GM18873 (cell line): ENCODE measurements around the gene SSX5.
"Not testable (repeated sequence)": the region's sequence is repeated elsewhere in the genome, so short reads cannot be mapped to it uniquely, and the experiment has no call there.

Experiments used
- ATAC-seq: cut with Tn5 transposase; IDR thresholded peaks from one replicate; pipeline ENCODE4 v1.9.1; 2021; ENCODE audit warnings: mild to moderate bottlenecking, moderate library complexity, moderate number of reproducible peaks; ENCODE audit not compliant: unreplicated experiment, low FRiP score

The SSX5 gene, protein sequence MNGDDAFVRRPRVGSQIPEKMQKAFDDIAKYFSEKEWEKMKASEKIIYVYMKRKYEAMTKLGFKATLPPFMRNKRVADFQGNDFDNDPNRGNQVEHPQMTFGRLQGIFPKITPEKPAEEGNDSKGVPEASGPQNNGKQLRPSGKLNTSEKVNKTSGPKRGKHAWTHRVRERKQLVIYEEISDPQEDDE

DNA sequence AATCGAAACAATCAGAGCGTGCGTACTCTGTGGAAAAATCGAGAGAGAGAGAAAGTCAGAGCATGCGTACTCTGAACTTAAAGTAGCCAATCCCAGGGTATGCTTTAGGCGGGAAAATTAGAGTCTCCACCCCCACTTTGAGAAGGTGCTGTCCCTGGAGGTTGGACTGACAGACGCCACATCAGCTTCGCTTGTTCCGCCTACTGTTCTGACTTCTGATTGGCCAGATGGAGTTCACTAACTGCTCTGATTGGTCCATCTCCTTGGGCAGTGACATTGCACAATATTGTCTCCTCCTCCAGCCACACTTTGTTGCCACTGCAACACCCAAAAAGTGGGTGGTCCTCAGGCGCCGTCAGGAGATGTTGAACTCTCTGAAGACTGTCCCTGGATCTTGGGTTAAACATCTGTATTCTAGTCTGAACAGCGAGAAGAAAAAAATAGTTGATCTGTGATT, at the start of gene SSX5:
Gene SSX5, minus strand, starts transcription at position 51 of the 457 bp plus-strand sequence. CDS start 1,437 bp downstream, outside the sequence.
- ATAC-seq, result no peak

DNA sequence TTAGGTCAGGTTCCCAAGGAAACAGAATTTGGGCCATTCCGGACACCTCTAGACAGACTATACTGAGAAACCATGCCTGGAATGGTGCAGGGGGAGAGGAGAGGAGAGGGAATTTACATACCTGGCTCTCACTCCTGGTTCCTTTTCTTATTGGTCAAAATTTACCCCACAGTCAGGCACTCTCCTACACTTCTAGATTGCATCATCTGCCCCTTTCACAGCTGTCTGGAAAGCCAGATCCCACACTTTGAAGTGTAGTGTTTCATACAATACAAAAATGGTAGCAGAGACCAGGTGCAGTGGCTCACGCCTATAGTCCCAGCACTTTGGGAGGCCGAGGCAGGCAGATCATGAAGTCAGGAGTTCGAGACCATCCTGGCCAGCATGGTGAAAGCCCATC, 27.6 kb upstream of the SSX5 start:
- ATAC-seq, result not testable (repeated sequence)

DNA sequence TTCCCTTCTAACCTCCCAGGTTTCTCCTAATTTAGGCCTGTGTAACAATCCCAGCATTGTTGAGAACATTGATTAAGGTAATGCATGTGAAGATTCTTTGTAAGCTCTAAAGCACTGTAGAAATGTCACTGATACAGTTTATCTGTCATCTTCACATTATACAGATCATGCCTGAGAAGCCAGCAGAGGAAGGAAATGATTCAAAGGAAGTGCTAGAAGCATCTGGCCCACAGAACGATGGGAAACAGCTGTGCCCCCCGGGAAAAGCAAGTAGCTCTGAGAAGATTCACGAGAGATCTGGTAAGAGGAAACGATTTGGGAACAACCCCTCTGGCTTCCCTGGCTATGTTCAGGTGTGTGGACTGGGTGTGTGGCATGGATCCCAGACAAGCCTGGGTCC, 17.7 kb upstream of the SSX5 start:
- not testable (repeated sequence) for ATAC-seq

DNA sequence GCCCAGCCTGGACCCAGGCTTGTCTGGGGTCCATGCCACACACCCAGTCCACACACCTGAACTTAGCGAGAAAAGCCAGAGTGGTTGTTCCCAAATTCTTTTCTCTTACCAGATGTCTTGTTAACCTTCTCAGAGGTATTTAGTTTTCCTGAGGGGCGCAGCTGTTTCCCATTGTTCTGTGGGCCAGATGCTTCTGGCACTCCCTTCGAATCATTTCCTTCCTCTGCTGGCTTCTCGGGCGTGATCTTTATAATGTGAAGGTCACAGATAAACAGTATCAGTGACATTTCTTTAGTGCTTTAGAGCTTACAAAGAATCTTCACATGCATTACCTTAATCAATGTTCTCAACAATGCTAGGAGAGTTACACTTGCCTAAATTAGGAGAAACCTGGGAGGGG, 6.6 kb downstream of the SSX5 start:
- not testable (repeated sequence) for ATAC-seq

DNA sequence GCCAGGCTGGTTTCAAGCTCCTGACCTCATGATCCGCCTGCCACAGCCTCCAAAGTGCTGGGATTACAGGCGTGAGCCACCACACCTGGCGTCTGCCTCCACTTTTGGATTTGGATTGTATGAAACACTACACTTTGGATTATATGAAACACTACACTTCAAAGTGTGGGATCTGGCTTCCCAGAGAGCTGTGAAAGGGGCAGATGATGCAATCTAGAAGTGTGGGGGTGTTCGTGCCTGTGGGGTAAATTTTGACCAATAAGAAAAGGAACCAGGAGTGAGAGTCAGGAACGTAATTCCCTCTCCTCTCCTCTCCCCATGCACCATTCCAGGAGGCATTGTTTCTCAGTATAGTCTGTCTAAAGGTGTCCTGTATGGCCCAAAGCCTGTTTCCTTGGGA, 14.7 kb downstream of the SSX5 start:
- not testable (repeated sequence) for ATAC-seq

DNA sequence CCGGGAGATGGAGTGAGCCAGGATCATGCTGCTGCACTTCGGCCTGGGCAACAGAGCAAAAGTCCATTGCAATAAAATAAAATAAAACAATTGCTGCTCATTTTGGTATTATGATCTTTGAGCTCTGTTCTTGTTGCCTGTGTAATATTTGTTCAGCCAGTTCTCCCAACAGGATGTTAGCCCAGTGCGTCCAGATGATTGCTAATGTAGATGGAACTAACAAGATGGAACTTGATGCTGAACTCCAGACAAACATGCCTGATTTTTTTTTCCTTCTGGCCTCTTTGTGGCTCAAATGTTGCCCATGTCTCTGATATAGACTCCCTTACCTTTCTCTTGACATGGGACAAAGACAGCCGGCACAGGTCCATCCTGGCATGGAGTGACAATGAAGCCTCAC, 15.8 kb downstream of the SSX5 start:
- ATAC-seq, result no peak

DNA sequence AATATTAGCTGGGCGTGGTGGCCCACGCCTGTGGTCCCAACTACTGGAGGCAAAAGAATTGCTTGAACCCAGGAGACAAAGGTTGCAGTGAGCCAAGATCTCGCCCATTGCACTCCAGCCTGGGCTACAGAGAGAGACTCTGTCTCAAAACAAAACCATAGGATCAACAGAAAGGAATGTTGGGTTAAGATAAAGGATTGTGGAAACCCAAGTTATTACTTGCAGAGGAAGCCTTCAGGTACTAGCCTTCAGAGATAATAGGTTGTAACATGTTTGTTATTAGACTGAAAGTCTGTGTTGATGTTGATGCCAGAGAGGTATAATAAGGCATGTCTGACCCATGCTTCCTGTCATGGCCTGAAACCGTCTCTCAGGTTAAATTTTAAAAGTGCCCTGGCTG, 16.9 kb downstream of the SSX5 start:
- ATAC-seq, result no peak

DNA sequence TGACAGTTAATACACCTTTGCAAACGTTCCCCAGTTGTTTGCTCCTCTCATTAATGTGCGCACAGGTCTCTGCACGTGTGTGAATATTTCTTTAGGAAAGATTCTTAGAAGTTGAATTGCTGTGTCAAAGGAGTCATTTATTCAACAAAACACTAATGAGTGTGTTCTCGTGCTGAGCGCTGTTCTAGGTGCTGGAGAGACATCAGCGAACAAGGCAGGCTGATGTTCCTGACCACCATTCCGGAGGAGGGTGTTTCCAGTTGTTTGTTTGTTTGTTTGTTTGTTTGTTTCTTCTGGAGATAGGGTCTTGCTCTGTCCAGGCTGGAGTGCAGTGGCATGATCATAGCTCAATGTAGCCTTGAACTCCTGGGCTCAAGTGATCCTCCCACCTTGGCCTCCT, 30.3 kb downstream of the SSX5 start:
- ATAC-seq, result not testable (repeated sequence)

DNA sequence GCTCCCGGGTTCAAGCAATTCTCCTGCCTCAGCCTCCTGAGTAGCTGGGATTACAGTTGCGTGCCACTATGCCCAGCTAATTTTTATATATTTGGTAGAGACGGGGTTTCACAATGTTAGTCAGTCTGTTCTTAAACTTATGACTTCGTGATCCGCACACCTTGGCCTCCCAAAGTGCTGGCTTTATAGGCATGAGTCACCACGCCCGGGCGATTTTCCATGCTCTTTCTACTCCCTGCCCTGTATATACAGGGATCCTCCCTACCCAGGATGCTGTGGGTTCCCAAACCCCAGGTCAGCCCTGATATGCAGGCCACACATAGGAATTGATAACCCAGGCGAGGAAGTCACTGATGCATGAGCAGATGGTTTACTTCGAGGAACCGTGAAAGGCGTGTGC, 31.4 kb downstream of the SSX5 start:
- ATAC-seq, result no peak

DNA sequence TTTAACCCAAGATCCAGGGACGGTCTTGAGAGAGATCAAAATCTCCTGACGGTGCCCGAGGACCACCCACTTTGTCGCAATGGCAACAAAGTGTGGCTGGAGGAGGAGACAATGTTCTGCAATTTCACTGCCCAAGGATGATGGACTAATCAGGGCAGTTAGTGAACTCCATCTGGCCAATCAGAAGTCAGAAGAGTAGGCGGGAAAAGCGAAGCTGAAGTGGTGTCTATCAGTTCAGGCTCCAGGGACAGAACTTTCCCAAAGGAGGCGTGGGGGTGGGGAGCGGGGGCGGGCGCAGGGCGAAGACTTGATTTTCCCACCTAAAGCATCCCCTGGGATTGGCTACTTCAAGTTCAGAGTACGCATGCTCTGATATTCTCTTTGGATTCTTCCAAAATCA, 40.6 kb downstream of the SSX5 start:
- no peak for ATAC-seq

DNA sequence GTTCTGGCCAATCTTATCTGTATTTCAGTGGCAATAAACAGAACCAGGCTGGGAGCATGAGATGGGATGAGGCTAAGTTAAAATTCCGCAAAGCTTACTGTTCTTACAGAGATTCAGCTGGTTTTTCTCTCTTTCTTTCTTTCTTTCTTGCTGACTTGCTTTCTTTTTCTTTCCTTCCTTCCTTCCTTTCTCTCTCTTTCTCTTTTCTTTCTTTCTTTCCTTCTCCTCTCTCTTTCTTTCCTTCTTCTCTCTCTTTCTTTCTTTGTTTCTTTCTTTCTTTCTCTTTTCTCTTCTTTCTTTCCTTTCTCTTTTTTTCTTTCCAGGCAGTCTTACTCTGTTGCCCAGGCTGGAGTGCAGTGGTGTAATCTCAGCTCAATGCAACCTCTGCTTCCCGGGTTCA, 41.8 kb downstream of the SSX5 start:
- no peak for ATAC-seq

DNA sequence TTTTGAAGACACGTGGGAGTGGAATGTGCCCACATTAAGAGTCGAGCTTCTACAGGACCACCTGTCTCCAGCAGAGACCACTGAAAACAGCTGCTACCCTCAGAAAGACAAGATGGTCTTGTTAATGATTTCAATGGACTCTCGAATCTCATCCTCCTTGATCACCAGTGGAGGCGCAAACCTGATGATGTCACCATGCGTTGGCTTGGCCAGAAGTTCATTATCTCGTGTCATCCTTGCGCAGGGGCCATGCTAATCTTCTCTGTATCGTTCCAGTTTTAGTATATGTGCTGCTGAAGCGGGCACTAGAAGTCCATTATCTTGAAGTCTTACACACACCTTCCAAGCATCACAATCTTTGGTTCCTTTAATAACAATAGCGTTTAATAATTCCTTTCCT, 42.8 kb downstream of the SSX5 start:
- ATAC-seq, result no peak

DNA sequence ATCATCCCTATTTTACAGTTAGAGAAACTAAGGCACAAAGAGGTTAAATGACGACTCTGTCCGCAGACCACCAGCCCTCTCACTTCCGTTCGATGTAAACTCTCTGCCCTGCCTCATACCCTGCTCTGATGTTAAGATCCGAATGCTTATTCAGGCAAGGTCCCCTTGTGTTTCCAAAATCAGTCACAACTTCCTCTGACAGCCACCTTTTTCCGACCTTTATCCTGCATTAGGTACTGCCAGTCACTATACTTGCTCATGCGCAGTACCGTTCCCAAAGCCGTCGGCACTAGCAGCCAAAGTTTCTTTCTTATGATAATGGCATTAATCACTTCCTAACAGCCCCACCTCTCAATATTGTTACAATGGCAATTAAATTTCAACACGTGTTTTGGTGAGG, 53.9 kb downstream of the SSX5 start:
- not testable (repeated sequence) for ATAC-seq

DNA sequence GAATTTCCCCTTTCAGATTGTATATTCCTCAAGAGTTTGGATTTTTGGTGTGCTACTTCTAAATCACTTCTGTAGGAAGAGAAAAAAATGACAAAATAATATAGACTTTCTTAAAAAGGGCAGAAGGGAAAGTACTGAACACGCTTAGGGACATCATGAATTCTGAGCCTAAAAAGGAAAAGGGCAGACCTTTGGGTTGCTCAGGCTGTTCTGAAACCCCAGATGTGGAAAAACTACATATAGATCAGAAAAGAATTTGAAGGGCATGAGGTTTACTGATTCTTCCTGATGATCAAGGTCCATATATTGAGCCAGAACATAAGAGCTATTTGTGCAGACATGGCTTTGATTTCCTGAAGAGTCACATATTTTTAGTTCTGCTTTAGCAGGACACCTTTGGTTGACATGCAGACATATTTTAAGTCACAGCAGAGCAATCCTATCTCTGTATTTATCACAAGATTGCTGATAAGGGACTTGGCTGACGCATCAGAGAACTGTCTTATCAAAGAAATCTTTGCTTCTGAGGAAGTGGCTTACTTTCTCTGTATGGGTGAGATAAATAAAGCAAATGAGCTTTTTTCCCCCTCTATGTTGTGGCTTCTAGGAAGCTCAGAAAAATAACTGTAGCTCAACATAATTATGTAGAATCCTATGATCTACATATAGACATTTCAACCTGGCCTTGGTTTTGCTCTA, 54.6 kb downstream of the SSX5 start:
- ATAC-seq, result not testable (repeated sequence)

DNA sequence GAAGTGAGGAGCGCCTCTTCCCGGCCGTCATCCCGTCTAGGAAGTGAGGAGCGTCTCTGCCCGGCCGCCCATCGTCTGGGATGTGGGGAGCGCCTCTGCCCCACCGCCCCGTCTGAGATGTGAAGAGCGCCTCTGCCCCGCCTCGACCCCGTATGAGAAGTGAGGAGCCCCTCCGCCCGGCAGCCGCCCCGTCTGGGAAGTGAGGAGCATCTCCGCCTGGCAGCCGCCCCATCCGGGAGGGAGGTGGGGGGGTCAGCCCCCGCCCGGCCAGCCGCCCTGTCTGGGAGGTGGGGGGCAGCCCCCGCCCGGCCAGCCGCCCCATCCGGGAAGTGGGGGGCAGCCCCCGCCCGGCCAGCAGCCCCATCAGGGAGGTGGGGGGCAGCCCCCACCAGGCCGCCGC, 57.5 kb downstream of the SSX5 start:
- not testable (repeated sequence) for ATAC-seq
